NT2/D1 (cell line): ENCODE data around the gene SPDYE6.

ENCODE experiments used
- SUZ12 ChIP-seq: IDR thresholded peaks from 2 replicates; pipeline ENCODE4 v1.6.1; 2011; ENCODE audit not compliant: insufficient read length, insufficient read depth; ENCODE audit errors: extremely low read depth
- YY1 ChIP-seq: IDR thresholded peaks from 2 replicates; pipeline ENCODE4 v1.6.1; 2011; ENCODE audit not compliant: insufficient read length, insufficient read depth

GRCh38 chr7:102310414-102310815 is 45.8 kb downstream of the SPDYE6 start:
- TF ChIP-seq YY1 (no peak), SUZ12 (no peak)
